GM06990 (cell line): ENCODE data around the gene TRPT1.

ENCODE experiments used
- DNase-seq: peaks from one replicate; pipeline ENCODE4 v3.0.0-alpha.2; 2011; ENCODE audit not compliant: insufficient read length; ENCODE audit errors: extremely low read depth
- H3K27me3 ChIP-seq: replicated peaks from 2 replicates; pipeline ENCODE4 v1.6.0; 2011; ENCODE audit warnings: low read length; ENCODE audit not compliant: control insufficient read depth, insufficient read depth
- H3K36me3 ChIP-seq: 2 replicates; pipeline ENCODE4 v1.5.1; 2011; ENCODE audit warnings: low read length; ENCODE audit not compliant: control insufficient read depth, insufficient read depth
- H3K4me3 ChIP-seq: replicated peaks from 2 replicates; pipeline ENCODE4 v1.5.1; 2011; ENCODE audit warnings: low read depth, mild to moderate bottlenecking, control low read depth, low read length
- TF ChIP-seq, protein P1 (sequence below): IDR thresholded peaks from 2 replicates; pipeline ENCODE4 v1.5.1; 2011; ENCODE audit warnings: low read length, control low read depth, mild to moderate bottlenecking, inconsistent platforms; ENCODE audit not compliant: insufficient read depth, poor library complexity, severe bottlenecking

TRPT1 gene

DNA sequence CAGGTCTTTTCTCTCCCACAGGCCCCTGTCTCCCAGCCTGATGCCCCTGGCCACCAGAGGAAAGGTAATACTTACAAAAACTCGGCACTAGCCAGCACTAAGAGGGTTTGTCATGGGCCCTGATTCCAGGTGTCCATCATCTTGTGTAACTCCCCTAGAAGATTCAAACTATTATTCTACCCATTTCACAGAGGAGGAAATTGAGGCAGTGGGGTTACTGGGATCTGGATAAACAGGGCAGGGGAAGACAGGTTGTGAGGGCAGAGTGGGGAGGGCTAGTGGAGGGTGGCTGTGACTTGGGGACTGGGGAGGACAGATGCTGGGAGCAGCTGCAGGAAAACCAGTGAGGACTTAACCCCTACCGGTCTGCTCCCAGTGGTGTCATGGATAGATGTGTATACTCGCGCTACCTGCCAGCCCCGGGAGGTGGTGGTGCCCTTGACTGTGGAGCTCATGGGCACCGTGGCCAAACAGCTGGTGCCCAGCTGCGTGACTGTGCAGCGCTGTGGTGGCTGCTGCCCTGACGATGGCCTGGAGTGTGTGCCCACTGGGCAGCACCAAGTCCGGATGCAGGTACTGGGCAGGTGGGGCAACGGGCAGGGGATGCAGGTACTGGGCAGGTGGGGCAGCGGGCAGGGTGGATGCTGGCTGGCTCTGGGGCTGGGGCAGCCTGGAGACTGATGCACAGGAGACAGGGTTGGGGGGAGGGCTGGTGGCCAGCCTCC lies 9.6 kb upstream of the TRPT1 start:
- Histone ChIP-seq H3K36me3 (peaks cover 1% of the 10 kb centered on the region), H3K4me3 (peak overlapping the region; percentile 72), H3K27me3 (no peaks in the 10 kb centered on the region)
- no peak for DNase-seq
- TF ChIP-seq, protein P1, sequence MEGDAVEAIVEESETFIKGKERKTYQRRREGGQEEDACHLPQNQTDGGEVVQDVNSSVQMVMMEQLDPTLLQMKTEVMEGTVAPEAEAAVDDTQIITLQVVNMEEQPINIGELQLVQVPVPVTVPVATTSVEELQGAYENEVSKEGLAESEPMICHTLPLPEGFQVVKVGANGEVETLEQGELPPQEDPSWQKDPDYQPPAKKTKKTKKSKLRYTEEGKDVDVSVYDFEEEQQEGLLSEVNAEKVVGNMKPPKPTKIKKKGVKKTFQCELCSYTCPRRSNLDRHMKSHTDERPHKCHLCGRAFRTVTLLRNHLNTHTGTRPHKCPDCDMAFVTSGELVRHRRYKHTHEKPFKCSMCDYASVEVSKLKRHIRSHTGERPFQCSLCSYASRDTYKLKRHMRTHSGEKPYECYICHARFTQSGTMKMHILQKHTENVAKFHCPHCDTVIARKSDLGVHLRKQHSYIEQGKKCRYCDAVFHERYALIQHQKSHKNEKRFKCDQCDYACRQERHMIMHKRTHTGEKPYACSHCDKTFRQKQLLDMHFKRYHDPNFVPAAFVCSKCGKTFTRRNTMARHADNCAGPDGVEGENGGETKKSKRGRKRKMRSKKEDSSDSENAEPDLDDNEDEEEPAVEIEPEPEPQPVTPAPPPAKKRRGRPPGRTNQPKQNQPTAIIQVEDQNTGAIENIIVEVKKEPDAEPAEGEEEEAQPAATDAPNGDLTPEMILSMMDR = no peak

DNA sequence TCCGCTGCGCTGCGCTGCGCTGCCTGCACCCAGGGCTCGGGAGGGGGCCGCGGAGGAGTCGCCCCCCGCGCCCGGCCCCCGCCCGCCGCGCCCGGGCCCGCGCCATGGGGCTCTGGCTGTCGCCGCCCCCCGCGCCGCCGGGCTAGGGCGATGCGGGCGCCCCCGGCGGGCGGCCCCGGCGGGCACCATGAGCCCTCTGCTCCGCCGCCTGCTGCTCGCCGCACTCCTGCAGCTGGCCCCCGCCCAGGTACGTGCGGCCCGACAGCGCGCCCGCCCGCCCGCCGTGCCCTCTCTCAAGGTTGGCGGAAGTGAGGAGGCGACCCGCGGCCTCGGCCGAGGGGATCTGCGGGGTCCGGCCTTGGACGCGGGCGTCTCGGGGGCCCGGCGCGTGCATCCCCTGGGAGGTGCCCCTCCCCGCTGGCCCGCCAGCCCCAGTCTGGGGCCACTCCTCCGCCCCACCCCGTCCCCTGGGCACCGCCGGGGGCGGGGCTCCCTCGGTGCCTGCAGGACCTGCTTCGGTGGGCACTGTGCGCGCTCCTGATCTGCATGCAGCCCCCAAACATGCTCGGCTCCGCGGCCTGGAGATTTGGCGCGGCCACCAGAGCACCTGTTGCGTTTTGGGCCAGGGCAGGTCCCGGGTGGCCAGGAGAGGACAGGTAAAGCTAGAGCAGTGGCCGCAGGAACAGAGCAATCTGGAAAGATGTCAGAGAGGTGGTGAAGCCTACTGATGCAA lies 8.8 kb upstream of the TRPT1 start:
- peak; percentile 63 for DNase-seq
- peaks cover 1% of the 10 kb centered on the region for H3K36me3 ChIP-seq
- TF ChIP-seq, protein P1 = no peak
- H3K4me3 ChIP-seq = peak overlapping the region; percentile 72
- H3K27me3 ChIP-seq = no peaks in the 10 kb centered on the region

DNA sequence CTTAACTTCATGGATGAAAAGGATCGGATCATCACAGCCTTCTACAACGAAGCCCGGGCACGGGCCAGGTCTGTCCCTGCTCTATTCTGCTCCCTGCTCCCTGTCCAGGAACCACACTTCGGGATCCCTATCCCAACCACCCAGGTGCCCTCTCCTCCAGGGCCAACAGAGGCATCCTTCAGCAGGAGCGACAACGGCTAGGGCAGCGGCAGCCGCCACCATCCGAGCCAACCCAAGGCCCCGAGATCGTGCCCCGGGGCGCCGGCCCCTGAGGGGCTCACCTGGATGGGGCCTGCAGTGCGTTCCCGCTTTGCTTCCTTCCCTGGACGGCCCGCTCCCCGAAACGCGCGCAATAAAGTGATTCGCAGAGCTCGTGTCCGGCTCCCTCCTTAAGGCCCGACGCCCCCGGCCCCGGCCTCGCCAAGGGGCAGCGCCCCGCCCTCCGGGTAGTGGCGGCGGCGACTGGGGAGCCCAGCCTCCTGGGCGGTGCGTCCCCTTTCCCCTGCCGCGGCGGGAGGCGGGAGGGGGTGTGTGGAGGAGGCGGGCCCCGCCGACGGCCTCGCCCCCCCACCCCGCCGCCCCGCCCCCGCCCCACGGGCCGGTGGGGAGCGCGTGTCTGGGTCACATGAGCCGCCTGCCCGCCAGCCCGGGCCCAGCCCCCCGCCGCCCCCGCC lies 8.1 kb upstream of the TRPT1 start, which contains the start of gene VEGFB:
Gene VEGFB (plus strand): TSS at position 672 of the 674 bp plus-strand sequence. CDS start 250 bp downstream, outside the sequence.
- DNase-seq = peak; percentile 68

DNA sequence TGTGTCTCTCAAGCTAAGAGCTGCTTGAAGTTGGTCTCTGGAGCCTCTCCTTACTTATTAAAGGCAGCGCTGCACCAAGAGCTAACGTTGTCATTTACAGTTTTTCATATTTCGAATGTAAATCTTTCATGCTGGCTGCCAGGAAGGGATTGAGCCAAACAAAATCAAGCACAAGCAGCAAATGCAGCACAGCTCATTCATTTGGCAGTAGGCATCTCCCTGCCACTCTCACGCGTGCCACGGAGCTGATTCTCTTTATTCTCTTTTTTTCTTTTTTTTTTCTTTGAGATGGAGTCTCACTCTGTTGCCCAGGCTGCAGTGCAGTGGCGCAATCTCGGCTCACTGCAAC lies 7.0 kb upstream of the TRPT1 start:
- DNase-seq = no peak
- Histone ChIP-seq H3K36me3 (no peaks in the 10 kb centered on the region; the same call in none of the 2 replicates), H3K4me3 (no peak overlapping the region), H3K27me3 (no peaks in the 10 kb centered on the region)
- TF ChIP-seq, protein P1 = no peak

More for the DNA sequence above, 8.1 kb upstream of the TRPT1 start, which contains the start of gene VEGFB:
- Histone ChIP-seq H3K4me3 (peak within 1 kb of the TSS; percentile 72), H3K36me3 (peaks cover under 1% of the 10 kb centered on the region), H3K27me3 (no peaks in the 10 kb centered on the region)
- TF ChIP-seq, protein P1 = no peak

DNA sequence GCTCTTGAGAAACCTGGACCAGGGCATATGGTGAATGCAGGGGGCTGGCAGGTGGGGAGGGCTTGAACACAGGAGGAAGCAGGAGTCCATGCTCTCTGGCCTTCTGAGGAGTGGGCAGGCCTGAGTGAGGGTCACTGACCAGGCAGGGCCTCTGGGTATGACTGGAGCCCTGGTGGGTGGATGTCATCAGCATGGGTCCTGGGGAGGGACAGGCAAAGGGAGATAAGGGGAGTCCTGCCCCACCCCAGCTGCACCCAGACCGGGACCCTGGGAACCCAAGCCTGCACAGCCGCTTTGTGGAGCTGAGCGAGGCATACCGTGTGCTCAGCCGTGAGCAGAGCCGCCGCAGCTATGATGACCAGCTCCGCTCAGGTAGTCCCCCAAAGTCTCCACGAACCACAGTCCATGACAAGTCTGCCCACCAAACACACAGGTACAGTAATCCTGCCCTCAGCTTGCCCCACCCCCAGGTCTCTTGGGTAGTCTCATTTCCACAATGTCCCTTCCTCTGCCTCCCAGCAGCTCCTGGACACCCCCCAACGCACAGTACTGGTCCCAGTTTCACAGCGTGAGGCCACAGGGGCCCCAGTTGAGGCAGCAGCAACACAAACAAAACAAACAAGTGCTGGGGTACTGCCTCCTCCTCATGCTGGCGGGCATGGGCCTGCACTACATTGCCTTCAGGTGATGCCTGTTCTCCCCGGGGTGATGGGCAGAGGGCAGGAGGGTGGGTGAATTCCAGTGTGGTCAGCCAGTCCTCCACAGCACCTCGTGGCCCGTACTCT lies 6.4 kb upstream of the TRPT1 start:
- H3K4me3 ChIP-seq = no peak overlapping the region
- TF ChIP-seq, protein P1 = no peak
- no peak for DNase-seq
- H3K36me3 ChIP-seq = no peaks in the 10 kb centered on the region; the same call in none of the 2 replicates
- no peaks in the 10 kb centered on the region for H3K27me3 ChIP-seq
